Mammary epithelial cell (primary cell): ENCODE measurements around the gene USP24.

Experiments
- CTCF ChIP-seq, 2 donors: IDR thresholded peaks in 1 of 2; conservative IDR thresholded peaks in 1 of 2; 2 replicates each; pipeline ENCODE4 v1.5.1; 2011 to 2012; ENCODE audit warnings: inconsistent platforms in 2 of 2, low read length in 2 of 2, mild to moderate bottlenecking in 2 of 2, control low read depth in 1 of 2, low read depth in 1 of 2; ENCODE audit not compliant: insufficient read depth in 1 of 2; ENCODE audit errors: extremely low read depth in 1 of 2
- EZH2 ChIP-seq: IDR thresholded peaks from 2 replicates; pipeline ENCODE4 v1.6.1; 2012; ENCODE audit warnings: low read length, inconsistent platforms, borderline replicate concordance

GRCh38 chr1:55224729-55225128 is 9.6 kb upstream of the USP24 start:
- TF ChIP-seq CTCF (conservative IDR thresholded peaks at IDR 0.05 in 1 of 2, IDR thresholded peaks at IDR 0.05 in 1 of 2; ENCODE audit: extremely low read depth in 1 of 2, insufficient read depth in 1 of 2, low read depth in 1 of 2, low read length in 2 of 2) (no peak), EZH2 (no peak)
